Ascending aorta (tissue), 2 donors: ENCODE results near the gene LRRC14B. TPM values are rescaled to one million over a fixed set of nuclear protein-coding genes. Genes with fewer than 3 reads are reported as not detected.

Experiments used
- DNase-seq, 2 donors: peaks; one replicate each; pipeline ENCODE4 v3.0.0-alpha.2; 2019; ENCODE audit warnings: low spot score in 2 of 2
- H3K27ac ChIP-seq, 2 donors: fragments of 200-600 bp; sonication (generic); one replicate each; pipeline ENCODE4 v1.5.1; 2016 to 2017; ENCODE audit warnings: mild to moderate bottlenecking in 1 of 2
- H3K27me3 ChIP-seq: fragments of 200-600 bp; sonication (generic); one replicate; pipeline ENCODE4 v1.5.1; 2017
- H3K36me3 ChIP-seq, 2 donors: fragments of 200-600 bp; sonication (generic); one replicate each; pipeline ENCODE4 v1.5.1; 2016
- H3K4me1 ChIP-seq, 2 donors: fragments of 200-600 bp; sonication (generic); one replicate each; pipeline ENCODE4 v1.5.1; 2016 to 2017; ENCODE audit warnings: mild to moderate bottlenecking in 1 of 2
- H3K4me3 ChIP-seq, 2 donors: fragments of 200-600 bp; sonication (generic); one replicate each; pipeline ENCODE4 v1.5.1; 2016 to 2017; ENCODE audit warnings: mild to moderate bottlenecking in 1 of 2
- H3K9me3 ChIP-seq, 2 donors: fragments of 200-600 bp; sonication (generic); one replicate each; pipeline ENCODE4 v1.5.1; 2016
- intact Hi-C: fragments of 100-400 bp; cut with DNase I; formaldehyde crosslinking; loops from one replicate; pipeline ENCODE4 v1.15.1; 2023
- total RNA-seq: library from RNA; depleted of rRNA; stranded (reverse); fragments of >200 nt; gene quantifications from one replicate; pipeline ENCODE4 v1.1.0, GENCODE V29; 2016
- TF ChIP-seq, protein P1 (sequence below), 3 experiments: fragments of 200-600 bp in 2 of 3; fragments of 450-650 bp in 1 of 3; sonication (generic) in 2 of 3; IDR thresholded peaks; one replicate each; pipeline ENCODE4 v1.5.1; 2016 to 2019; ENCODE audit warnings: antibody characterized with exemption in 3 of 3, mild to moderate bottlenecking in 1 of 3, moderate library complexity in 1 of 3

The LRRC14B gene
- total RNA-seq, result not detected

DNA sequence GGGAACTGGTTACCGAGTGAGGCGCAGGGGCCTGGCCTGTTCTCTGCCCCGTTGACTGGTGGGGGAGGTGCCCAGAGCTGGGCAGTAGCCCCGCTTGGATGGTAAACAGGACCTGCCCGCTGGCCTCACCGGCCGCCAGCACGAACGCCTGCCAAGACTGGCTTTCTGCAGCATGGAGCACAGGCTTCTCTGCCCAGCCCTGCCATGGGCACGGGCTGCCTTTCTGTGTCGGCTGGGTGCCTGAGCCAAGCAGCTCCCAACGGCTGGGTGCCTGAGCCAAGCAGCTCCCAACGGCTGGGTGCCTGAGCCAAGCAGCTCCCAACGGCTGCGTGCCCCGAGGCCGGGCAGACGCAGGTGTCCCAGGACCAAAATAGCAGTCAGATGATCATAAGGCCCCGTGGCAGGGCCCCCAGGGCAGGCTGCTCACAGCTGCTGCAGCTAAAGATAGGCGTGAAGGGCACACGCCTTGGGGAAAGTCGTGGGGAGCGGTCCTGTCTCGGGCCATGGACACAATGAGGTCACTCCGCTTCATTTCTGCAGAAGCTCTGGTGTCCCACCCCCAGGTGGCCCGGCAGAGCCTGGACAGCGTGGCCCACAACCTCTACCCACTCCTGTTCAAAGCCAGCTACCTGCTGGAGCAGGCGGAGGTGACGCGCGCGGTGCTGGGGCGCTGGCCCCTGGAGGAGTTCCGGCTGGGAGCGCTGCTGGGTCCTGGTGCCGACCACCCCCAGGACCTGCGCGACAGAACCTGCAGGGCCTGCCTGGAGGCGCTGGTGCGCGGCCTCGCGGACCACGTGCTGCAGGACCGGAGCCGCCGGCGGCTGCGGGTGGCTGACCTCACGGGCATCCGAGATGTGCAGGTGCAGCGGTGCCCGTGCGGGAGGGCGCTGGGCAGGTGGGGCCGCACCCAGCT lies at the start of gene LRRC14B:
TSS of gene LRRC14B (plus strand) at position 460 of the 913 bp plus-strand sequence. CDS start at position 504, 44 bp downstream.
- Histone ChIP-seq H3K4me3 (peak within 1 kb of the TSS; percentile 14 to 50), H3K27ac (peak within 1 kb of the TSS; percentile 17 to 51), H3K36me3 (no peaks in the 10 kb centered on the region), H3K27me3 (no peaks in the 10 kb centered on the region), H3K4me1 (peaks cover 6% of the 10 kb centered on the region in 2 donors), H3K9me3 (no peaks in the 10 kb centered on the region)
- intact Hi-C loops, result no loop called here
- DNase-seq, result peak in 1 of 2 donors; percentile 36
- TF ChIP-seq, protein P1, sequence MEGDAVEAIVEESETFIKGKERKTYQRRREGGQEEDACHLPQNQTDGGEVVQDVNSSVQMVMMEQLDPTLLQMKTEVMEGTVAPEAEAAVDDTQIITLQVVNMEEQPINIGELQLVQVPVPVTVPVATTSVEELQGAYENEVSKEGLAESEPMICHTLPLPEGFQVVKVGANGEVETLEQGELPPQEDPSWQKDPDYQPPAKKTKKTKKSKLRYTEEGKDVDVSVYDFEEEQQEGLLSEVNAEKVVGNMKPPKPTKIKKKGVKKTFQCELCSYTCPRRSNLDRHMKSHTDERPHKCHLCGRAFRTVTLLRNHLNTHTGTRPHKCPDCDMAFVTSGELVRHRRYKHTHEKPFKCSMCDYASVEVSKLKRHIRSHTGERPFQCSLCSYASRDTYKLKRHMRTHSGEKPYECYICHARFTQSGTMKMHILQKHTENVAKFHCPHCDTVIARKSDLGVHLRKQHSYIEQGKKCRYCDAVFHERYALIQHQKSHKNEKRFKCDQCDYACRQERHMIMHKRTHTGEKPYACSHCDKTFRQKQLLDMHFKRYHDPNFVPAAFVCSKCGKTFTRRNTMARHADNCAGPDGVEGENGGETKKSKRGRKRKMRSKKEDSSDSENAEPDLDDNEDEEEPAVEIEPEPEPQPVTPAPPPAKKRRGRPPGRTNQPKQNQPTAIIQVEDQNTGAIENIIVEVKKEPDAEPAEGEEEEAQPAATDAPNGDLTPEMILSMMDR (IDR thresholded peaks at IDR 0.05), result no peak

GRCh38 chr5:141761-142160 lies 49.5 kb upstream of the LRRC14B start:
- no peaks in the 10 kb centered on the region for H3K27me3 ChIP-seq
- no peak overlapping the region for H3K4me3 ChIP-seq
- intact Hi-C loops, result no loop called here
- DNase-seq, result no peak
- no peaks in the 10 kb centered on the region for H3K36me3 ChIP-seq
- H3K27ac ChIP-seq, result no peak overlapping the region
- H3K9me3 ChIP-seq, result peaks cover 0 to under 1% of the 10 kb centered on the region in 2 donors
- no peaks in the 10 kb centered on the region for H3K4me1 ChIP-seq
- TF ChIP-seq, protein P1 (IDR thresholded peaks at IDR 0.05), result no peak

- DNase-seq, result no peak
- Histone ChIP-seq H3K27ac (no peak overlapping the region), H3K36me3 (no peaks in the 10 kb centered on the region), H3K27me3 (no peaks in the 10 kb centered on the region), H3K4me3 (no peak overlapping the region), H3K9me3 (peaks cover 0 to 7% of the 10 kb centered on the region in 2 donors), H3K4me1 (no peaks in the 10 kb centered on the region)
- TF ChIP-seq, protein P1 (IDR thresholded peaks at IDR 0.05), result no peak
- intact Hi-C loops, result no loop called here
Observed at GRCh38 chr5:142246-142810, 49.0 kb upstream of the LRRC14B start.

DNA sequence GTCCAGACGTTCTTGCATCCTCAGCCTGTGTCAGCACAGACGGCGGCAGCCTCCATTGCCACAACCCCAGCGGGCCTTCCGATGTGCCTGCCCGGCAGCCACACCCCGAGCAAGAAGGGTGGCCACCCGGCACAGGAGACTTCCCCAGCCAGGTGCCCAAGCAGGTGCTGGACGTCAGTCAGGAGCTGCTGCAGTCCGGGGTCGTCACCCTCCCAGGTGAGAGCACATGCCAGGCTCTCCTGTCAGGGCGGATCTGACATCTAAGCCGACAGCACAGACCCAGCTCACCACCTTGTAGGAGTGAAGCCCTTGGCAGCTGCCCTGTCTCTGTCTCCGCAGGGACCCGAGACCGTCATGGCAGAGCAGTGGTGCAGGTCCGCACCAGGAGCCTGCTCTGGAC lies 48.3 kb upstream of the LRRC14B start:
- TF ChIP-seq, protein P1 (IDR thresholded peaks at IDR 0.05), result no peak
- Histone ChIP-seq H3K9me3 (peaks cover 6 to 7% of the 10 kb centered on the region in 2 donors), H3K36me3 (no peaks in the 10 kb centered on the region), H3K4me1 (no peaks in the 10 kb centered on the region), H3K27me3 (no peaks in the 10 kb centered on the region), H3K4me3 (no peak overlapping the region), H3K27ac (no peak overlapping the region)
- DNase-seq, result peak in 1 of 2 donors; percentile 60
- intact Hi-C loops, result no loop called here

DNA sequence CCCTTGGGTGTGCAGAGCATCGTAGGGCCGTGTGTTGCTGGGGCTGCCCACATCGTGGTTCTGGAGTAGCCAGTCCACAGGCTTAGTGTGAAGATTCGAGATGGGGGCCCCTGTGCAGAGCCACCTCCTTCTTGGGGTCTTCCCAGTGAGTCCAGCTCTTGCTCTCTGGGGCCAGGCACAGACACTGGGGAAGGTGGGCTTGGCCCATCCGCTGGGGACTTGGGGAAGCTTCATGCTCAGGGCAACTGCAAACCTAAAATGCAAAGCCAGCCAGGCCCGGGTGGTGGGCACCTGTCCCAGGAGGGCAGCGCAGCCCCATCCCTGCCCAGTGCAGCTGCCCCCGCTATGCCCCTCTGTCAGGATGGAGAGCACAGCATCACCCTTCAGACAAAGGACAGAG lies 46.4 kb upstream of the LRRC14B start:
- no peaks in the 10 kb centered on the region for H3K4me1 ChIP-seq
- no peaks in the 10 kb centered on the region for H3K36me3 ChIP-seq
- no peak for DNase-seq
- no peaks in the 10 kb centered on the region for H3K27me3 ChIP-seq
- no peak overlapping the region for H3K4me3 ChIP-seq
- no peak overlapping the region for H3K27ac ChIP-seq
- intact Hi-C loops, result no loop called here
- TF ChIP-seq, protein P1 (IDR thresholded peaks at IDR 0.05), result no peak
- peaks cover 7 to 8% of the 10 kb centered on the region in 2 donors for H3K9me3 ChIP-seq
